OCI-M2 (cell line): ENCODE data around the gene OR10G2.

Experiments
- DNase-seq: peaks from one replicate; lab custom pipeline; 2025; ENCODE audit not compliant: unreplicated experiment; lab: John Stamatoyannopoulos, UW

OR10G2 gene

DNA sequence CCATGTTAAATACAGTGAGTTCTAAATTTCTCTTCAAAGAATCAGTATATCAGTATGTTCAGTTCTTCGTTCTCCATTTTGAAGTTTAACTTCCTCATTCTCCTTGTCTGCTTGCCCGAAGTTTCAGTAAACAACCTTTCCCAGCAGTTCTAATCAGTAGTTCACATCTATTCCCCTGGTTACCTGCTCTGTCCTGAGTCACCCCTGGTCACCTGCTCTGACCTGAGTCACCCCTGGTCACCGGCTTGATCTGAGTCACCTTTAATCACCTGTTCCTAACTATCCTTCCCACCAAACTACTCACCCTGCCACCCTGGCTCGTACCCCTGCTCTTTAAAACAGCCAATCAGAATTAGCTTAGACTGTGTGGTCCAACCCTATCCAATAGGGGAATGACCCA, 45.4 kb downstream of the OR10G2 start:
- DNase-seq: no peak
